HG03103 (cell line): ENCODE results near the gene NUMB.

Experiments used
- ATAC-seq: cut with Tn5 transposase; IDR thresholded peaks from one replicate; pipeline ENCODE4 v1.9.1; 2021; ENCODE audit warnings: low read depth; ENCODE audit not compliant: unreplicated experiment

NUMB gene

GRCh38 chr14:73295198-73295796 lies 163.0 kb downstream of the NUMB start:
- no peak for ATAC-seq

GRCh38 chr14:73293782-73294781 lies 164.3 kb downstream of the NUMB start:
- ATAC-seq = no peak

GRCh38 chr14:73290279-73290678 lies 168.1 kb downstream of the NUMB start:
- ATAC-seq = no peak

DNA sequence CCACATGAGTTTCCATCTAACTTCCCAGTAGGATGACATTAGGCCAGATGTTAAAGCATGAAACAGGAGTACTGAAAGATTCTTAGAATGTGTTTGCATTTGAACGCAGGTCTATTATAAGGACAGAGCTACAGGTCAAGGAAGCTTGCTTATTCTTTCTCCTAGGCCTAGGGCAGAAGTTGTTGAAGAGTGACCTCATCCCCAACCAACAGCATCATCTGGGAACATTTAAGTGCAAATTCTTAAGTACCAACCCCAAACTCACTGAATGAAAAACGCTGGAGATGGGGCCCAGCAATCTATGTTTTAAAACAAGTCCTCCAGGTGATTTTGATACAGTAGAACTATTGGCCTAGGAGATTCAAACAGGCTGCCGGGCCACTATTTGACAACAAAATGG lies 168.6 kb downstream of the NUMB start:
- ATAC-seq = no peak

- no peak for ATAC-seq
These were observed 169.0 kb downstream of the NUMB start for GRCh38 chr14:73289308-73289707.

DNA sequence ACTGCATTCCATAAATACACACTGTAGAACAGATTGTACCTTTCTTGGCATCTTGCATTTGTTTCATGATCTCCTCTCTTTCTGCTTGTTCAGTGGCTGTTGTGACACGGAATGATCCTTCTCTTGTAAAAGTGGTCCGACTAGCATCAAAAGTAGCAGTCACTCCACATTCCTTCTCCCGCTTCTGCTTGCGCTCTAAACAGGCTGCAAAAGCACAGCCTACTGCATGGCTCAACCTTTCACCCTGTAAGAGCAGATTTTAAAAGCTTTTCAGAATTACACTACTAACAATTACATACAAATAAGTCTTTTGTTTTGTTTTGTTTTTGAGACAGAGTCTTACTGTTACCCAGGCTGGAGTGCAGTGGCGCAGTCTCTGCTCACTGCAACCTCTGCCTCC lies 171.3 kb downstream of the NUMB start:
- ATAC-seq = no peak

GRCh38 chr14:73286598-73286997 lies 171.7 kb downstream of the NUMB start:
- ATAC-seq = no peak

- no peak for ATAC-seq
These were observed 172.4 kb downstream of the NUMB start for GRCh38 chr14:73285979-73286378.

GRCh38 chr14:73283608-73284379 lies 174.6 kb downstream of the NUMB start:
- ATAC-seq = no peak

GRCh38 chr14:73280903-73281302 lies 177.4 kb downstream of the NUMB start:
- ATAC-seq = no peak

- ATAC-seq = no peak
These were observed 181.0 kb downstream of the NUMB start for GRCh38 chr14:73277376-73277775.

DNA sequence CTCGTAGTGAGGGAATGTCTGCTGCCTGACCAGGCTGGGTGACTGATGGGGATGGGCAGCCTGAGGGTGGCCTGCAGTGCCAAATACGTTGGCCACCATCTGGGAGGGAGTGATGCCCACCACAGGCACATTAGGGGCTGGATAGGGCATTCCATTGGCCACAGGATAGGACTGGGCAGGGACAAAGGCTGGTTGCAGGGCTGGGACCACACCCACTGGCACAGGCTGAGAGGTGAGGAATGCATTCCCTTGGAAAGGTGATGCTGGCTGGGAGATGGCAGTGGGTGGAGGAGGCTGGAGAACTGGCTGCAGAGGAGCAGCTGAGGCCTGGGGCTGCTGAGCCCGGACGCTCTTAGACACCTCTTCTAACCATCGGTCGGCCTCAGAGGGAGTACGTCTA lies 181.5 kb downstream of the NUMB start:
- no peak for ATAC-seq

DNA sequence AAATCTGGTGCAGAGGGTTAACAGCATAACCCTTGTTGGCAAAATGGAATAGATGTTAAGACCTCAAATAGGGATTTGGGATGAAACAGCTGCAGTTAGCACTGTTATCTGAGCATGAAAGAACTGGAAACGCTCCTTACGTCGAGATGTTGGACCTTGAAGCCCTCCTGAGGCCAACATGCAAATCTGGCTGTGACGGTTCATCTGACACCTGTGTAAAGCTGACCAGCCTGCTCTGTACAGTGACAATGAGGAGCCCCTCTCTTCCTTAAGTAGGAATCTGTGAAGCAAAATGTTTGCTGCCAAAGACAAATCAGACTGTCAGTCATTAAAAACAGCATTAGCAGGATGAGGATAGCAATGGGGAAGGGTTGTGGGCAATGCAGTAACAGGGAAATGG lies 184.5 kb downstream of the NUMB start:
- no peak for ATAC-seq

- ATAC-seq = no peak
These were observed 186.0 kb downstream of the NUMB start for GRCh38 chr14:73272393-73272792.

GRCh38 chr14:73269729-73270531 lies 188.4 kb downstream of the NUMB start:
- ATAC-seq = peak; percentile 72

DNA sequence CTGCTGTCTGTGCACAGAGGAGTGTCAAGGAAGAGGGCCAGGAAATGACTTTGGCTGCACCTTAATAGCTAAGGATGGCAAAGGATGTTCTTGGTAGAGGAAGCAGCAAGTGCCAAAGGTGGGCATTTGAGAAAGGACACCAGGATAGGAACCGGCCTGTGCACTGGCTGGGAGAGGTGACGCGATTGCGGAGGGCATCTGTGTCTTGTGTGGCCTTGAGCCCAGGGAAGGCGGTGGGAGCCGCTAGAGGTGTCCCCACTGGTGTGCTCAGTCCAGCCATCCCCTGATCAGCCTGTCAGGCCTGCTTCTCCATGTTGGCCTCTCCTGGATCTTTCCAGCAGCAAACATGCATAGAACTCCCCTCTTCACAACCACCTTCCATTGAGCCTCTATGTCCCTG lies 190.9 kb downstream of the NUMB start:
- no peak for ATAC-seq

GRCh38 chr14:73266317-73266716 lies 192.0 kb downstream of the NUMB start:
- ATAC-seq = no peak

DNA sequence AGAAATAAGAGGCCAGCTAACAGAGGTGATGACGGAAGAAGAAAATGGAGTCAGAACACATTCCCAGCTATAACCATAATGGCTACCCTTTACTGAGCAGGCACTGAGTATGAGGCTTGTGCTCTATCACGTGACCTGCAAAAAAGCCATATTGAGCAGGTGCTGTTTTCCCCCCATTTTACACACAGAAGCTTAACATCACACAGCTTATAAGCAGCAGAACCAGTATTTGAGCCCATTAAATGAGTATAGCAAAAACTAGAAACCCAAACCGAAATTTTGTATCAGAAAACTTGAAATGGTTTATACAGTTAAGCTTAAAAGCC lies 192.7 kb downstream of the NUMB start:
- no peak for ATAC-seq

DNA sequence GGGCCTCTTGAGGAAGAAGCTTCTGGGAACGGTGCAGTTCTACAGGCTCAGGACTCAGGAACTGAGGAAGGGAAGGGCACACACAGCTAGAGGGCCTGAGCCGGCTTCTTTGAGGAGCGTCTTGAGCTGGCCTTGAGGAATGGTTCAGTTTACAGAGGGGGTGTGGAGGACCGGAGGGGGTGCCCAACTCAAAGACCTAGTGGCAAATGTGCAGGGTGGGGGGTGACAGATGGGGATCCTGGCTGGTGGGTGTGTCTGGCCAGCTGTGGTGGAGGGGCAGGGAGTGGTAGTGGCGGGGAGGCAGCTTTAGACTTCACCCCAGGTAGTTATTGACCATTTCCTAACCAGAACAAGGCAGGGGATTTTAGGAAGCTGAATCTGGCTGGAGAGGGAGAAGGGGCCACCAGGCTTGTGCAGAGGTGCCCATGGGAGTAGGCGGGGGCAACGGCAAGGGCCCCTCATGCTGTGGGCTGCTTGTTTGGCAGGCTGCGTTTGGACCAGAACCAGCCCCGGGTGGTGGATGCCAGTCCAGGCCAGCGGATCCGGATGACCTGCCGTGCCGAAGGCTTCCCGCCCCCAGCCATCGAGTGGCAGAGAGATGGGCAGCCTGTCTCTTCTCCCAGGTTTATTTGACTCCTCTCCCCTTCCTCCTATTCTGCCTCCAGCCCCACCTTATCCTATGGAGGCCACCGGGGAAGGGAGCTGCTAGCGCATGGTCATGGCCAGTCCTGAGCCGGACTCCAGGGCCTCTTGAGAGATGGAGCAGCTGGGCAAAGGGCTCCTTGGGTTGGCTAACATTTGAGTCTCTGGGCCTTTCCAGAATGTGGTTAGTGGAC lies 193.2 kb downstream of the NUMB start:
- ATAC-seq = no peak
